Activated CD4-positive, CD25-positive, alpha-beta regulatory T cell (primary cell): ENCODE measurements around the gene MTCL1.

Source experiments
- DNase-seq, 4 experiments: peaks; one replicate each; lab custom pipeline; 2025; lab: John Stamatoyannopoulos, UW

The MTCL1 gene

DNA sequence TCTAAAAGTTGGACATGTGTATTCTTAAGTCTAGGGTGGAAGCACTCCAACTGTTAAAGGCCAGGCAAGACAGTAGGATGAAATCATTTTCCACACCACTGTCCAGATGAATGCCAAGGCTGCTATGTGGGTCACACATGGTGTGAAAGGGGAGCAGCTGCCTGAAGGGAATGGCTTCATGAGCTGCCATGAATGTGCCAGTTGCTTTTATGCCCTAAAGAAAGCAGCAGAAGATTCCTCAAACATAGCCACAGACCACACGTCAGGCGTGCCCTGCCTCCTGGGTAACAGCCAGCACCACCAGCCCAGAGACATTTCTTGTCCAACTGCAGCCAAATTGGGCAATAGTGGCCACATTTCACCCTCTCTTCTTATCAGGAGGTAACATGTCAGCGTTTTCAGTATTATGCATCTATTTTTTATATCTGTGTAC, 130.2 kb downstream of the MTCL1 start:
- DNase-seq = no peak

DNA sequence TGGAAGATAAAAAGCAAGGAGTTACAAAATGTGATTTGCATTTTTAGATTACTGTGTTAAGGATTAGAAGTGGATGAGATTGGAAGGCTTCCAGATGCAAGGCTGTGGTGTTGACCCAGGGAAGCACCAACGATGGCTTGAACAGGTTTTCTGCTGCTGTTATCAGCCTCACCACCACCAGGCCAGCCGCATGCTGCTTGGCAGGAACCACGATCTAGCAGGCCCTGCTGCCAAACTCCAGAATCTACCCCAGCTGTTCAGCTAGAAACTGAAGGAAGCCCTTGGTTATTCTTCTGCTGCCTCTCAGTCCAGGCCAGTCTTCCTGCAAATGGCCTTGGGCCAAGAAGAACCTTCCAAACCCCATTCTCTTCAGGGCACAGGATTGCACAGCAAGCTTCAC, 133.9 kb downstream of the MTCL1 start:
- no peak for DNase-seq

DNA sequence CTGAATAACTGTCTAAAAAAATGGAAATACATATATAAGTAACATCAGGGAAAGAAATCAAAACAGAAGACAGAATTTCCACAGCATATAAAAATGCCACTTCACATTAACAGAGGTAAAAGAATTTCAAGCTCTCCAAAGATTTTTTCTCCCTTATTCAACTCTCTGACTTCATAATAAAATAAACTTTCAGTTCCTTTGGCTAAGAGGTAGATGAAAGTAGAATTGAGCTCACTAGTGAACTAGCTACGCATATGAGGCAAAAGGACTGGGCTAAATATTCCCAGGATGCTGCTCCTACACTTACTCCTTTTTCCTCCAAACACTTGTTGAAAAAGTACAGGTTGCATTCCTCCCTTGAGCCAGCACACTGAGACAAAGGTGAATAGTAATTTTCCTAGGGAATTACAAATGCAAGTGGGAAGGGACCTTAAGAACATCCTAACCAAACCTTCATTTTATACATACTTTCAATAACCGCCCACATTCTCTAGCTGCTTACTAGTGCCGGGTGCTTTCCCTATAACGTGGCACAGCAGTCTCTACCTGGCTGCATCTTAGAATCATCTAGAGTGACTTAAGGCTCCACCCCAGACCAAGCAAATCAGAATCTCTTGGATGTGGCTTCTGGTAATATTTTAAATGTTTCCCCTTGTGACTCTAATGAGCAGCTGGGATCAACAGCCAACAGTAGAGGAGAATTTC, 136.6 kb downstream of the MTCL1 start:
- no peak for DNase-seq

DNA sequence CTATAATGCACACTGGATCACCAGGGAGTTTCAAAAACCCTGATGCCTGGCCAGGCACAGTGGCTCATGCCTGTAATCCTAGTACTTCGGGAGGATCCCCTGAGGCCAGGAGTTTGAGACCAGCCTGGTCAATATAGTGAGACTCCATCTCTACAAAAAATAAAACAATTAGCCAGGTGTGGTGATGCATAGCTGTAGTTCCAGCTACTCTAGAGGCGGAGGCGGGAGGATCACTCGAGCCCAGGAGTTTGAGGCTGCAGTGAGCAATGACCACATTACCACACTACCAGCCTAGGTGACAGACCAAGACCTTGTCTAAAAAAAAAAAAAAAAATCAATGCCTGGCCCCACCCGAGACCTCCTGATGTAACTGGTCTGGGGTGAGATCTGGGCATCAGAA, 137.2 kb downstream of the MTCL1 start:
- DNase-seq = no peak

DNA sequence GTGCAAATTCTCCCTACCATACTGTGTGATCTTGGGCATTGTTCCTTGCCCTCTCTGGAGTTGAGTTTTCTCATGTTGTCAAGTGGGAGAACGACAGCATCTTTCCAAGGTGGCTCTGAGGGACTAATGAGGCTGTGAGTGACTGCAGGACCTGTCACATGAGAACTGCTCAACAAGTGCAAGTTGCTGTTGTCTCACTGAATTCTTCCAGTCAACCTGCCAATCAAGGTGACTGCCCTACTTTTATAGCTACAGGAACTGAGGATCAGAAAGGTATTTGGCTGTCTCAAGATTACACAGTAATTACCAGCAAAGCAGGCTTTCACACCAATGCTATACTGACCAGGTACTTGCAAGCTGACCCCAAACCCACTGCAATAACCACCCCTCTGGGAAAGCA, 137.6 kb downstream of the MTCL1 start:
- DNase-seq = no peak

DNA sequence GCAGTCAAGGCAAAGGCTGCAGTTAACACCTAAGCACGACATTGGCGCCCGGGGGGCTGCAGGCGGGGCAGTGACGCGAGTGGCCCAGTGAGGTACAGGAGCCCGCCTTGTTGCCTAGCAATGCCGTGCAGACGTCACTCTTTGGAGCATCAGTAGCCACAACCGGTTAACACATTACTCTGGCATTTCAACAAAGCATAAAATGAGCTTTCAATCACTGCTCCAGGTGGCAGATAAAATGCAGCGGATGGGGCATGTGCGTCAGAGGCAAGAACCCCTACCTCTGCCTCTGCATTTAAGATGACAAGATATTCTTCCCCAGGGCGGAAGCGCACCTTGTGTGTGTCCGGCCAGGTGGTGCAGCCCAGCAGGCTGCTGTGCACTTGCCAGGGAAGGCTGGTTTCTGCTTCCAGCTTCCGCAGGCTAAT, 139.4 kb downstream of the MTCL1 start:
- no peak for DNase-seq

DNA sequence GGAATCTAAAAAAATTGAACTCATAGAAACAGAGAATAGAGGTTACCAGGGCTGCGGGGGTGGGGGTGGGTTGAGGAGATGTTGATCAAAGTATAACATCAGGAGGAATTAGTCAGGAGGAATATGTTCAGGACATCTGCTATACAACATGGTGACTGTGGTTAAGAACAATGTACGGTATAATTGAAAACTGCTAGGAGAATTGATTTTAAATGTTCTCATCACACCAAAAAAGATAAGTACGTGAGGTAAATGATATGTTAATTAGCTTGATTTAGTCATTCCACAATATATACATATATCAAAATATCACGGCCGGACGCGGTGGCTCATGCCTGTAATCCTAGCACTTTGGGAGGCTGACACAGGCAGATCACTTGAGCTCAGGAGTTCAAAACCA, 140.2 kb downstream of the MTCL1 start:
- DNase-seq = no peak

DNA sequence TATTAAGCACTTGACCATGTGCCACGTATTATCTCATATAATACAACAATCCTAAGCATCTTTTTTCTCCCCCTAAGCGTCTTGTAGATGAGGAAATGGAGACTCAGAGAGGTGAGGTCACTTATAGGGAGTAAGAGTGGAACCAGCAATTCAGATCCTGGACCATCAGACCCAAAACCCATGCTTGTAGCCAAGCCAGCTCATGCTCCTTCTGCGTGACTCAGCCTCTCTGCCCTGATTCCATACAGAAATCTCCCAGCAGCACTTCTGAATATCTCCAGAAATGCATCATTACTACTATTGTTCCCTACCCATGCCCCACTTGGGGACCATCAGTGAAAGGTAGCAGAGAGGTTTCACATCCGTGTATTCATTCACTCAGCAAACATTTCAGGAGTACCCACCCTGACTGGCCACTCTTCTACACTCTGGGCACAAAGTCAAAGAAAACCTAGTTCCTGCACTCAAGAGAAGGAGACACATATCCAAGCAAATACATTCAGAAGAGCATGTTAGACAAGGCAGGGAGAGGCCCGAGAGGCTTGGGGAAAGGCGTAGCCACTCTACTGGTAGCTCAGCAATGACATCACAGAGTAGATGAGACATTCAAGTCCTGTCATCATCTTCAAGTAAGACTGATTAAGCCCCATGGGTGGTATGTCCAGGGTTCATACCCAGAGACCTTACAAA, 141.9 kb downstream of the MTCL1 start:
- no peak for DNase-seq

DNA sequence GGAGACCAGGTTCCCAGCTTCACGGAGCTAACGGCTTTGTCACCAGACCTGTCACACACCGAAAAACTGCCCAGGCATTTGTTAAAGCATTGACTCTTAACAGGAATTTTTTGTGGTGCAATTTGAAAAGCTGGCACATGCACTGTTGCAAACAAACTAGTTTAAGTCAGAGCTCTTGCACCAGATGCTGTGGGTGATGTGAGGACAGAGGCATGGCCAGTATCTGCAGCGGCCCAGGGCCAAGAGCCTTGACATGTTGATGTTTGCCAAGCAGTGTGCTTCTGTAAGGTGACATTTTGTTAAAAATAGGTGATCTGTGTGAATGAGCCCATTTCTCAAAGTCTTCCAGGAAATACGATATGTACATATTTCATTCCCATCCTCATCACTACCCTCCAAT, 142.5 kb downstream of the MTCL1 start:
- DNase-seq = no peak

DNA sequence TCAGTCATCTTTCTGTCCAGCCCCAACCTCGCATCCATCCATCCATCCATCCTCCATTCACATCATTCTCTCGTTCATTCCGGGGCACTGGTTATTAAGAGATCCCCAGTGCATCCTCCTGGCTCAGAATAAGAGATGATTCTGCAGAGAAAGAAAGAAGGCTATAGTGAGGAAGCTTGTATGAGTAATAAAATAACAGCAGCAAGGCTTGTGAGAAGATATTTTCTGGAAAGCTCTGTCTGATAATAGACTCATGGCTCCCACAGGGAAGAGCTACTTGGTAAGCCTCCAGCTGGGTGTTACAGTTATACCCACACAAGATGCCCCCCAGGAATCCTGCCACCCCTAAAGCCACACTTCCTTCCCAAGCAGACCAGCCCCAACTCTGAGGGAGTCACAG, 143.2 kb downstream of the MTCL1 start:
- DNase-seq = no peak

DNA sequence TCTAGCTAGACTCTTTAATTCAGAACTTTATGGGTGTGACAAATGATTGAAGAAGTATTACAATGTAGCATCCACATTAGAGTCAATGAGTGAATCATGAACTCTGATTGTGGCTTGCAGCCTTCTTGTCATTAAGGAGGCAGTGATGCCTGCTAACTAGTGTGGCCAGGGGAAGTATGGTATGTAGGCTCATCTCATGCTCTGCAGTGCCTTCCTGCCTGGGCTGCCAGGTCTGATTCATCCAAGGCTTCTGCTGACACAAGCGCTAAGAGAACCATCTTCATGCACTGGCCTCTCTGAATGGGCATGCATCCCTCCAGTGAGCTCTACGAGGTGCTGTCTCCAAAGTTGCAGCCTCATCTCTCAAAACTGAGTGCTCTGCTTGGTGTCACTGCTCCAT, 144.3 kb downstream of the MTCL1 start:
- DNase-seq = no peak

DNA sequence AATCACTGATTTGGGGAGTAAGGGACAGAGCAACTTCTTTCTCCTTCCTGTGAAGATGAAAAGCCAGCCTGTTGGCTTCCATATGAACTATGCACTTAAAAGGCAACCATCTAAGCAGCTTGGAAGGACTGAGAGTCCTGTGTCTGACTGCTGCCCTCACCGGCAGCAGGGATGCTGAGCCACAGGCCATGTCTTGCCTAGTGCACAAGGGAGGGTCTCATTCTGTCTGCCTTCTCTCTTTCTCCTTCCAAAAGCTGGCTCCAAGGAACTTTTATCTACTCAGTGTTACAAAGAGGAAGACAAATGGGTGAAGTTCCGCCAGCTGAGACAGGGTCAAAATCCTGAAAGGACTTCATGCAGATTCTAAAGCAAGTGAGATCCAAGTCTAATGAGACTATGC, 146.3 kb downstream of the MTCL1 start:
- DNase-seq = no peak

DNA sequence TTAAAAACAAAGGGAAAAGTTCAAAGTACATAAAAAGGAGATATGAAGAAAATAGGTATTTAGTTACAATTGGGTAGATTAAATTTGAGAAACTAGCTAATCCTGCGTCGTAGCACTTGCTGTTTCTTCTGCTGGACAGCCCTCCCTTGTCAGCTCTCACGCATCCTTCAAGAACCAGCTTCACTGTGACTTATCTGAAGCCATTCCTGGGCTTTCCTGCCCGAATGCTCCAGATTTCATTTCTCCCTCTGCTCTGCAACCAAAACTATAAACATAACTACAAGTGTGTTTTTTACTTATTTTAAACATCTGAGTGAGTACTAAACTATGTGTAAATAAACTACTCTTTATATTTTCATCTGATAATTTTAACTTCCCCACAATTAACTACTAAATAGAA, 149.2 kb downstream of the MTCL1 start:
- DNase-seq = no peak

DNA sequence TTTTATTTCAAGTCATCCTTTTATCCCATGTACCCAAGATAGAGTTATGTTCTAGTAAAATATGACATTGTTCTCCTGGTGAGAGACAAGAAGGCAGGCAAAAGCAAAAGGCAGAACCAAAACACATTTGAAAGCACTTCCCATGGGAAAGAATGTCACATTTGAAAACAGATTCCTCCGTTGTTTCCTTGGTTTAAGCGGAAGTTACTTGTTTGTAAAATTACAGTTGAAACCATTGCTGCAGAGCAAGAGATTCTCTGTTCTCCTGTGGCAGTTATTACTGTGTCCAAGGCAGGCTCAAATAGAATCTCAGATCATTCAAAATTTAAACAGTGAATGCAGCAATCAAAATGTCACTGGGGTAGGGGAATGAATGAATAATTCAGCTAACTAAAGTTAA, 149.6 kb downstream of the MTCL1 start:
- no peak for DNase-seq

DNA sequence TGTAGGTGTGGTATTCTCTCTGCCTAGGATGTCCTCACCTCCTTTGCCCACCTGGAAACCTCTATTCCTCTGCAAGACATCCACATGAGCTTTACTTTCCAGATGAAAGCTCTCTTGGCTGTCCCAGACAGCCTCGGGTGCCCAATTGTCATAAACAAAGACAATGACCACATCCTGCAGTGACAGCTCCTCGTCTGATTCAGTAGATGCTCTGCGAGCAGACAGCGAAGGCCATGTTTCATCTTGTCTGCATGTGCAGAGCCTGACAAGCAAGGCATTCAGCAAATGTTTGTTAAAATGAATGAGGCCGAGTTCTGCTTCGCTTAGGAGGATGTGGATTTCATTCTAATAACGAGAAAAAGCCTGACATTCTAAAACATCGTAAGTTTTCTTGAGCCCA, 150.9 kb downstream of the MTCL1 start:
- no peak for DNase-seq

DNA sequence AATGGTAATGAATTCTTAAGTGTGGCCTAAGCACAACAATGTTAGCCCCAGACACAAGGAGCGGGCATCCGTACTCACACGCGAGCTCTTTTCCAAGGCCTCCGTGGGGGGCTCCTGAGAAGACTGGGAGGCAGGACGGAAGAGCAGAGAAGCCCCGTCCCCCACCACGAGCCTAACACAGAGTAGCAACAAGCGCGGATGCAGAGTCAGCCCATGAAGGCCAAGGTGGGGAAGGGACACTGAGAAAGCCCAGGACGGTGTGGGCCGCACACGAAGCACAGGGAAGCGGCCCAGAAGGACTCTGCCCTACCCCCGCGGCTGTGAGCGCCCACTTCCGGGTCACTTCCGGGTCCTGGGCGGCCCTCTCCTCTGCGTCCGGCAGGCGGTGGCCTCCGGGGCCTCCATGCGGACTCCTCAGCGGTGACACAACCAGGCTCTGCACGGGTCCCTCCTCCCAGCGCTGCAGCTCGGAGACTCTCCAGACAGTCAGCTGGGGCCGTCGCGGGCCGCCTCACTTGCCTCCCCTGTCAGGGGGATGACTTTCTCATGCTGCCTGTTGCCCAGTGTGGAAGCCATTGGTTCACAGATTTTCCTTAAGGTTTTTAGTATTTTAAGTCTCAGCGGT, 151.5 kb downstream of the MTCL1 start:
- DNase-seq = no peak

DNA sequence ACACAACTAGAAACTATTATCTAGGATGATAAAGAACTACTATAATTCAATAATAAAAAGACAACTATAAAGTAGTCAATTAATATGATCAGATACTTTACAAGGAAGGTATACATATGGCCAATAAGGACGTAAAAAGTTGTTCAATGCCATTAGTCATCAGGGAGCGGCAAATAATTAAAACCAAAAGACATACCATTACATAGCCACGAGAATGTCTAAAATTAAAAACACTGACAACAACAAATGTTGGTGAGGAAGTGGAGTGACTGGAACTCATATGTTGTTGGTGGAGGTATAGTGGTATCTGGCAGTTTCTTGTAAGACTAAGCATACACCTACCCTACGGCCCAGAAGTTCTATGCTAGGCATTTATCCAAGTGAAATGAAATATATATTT, 152.4 kb downstream of the MTCL1 start:
- no peak for DNase-seq

DNA sequence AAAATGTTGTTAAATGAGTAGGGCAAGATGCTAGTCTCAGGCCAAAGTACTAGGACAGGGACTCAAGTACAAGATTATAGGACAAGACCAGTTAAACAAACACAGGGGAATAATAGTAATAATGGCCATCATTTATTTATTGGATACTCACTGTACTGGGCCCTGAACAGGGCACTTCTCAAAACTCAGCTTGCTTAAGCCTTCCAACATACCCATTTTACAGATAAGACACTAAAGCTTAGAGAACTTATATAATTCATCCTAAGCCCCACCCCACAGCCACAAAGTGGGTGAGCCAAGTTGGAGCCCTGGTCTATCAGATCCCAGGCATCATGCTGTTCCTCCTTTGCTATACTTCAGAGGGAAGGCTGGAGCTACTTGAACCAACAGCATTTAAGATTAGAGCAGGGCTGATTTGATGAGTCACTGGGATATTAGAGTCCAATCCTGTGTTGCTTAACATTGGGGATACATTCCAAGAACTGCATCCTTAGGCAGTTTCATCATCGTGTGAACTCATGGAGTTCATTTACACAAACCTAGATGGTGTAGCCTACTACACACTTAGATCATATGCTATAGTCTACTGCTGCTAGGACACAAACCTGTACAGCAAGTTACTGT, 153.6 kb downstream of the MTCL1 start:
- no peak for DNase-seq

DNA sequence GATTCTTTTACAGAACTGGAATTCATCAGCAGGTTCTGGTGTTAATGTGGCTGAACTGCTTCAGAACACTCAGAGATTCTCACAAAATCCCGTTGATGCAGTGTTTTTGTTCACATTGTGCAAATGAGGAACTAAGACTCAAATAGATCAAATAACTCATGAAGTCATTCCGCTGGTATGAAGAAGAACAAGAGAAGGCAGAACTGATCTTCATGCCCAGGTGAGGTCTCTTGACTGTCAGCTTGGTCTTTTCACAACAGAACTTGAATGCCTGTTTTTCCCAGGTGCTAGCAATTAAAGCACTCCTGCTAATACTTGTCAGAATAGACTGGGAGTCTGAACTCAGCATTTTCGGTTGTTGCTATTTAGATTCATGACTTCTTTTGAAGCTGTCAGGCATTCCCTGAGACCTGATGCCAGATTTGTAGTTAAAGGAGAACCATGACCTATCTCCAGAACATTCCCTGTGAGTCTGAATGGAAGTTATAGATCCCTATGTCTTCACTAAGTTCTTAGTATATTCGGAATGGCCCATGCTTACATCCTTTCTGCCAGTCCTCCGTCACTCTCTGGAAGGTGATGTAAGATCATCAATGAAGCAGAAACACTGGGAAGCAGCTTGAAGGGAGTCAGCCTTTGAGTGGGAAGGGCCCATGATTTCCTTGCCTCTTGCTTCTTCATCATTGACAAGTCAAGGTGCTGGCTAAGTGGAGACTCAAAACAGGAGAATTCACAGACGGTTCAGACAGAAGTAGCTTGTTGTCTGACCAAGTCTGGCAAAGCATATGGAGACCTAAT, 155.7 kb downstream of the MTCL1 start:
- no peak for DNase-seq

DNA sequence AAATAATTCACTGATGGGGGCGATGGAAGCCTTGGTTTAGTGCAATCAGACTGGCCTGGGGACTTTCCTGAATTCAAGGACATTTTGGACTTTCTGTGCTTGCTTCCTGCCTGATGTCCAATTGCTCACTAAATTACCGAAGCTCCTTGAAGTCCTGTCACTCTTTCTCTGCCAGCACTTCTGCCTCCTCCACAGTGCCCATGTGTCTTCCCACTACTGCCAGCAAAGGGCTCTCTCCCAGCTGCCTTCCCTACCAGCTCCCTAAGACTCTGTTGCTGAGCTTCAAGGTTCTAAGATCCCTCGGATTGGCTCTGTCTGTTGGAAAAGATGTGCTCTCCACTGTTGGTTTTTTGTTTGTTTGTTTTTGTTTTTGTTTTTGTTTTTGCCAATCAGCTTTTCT, 158.1 kb downstream of the MTCL1 start:
- DNase-seq = no peak

DNA sequence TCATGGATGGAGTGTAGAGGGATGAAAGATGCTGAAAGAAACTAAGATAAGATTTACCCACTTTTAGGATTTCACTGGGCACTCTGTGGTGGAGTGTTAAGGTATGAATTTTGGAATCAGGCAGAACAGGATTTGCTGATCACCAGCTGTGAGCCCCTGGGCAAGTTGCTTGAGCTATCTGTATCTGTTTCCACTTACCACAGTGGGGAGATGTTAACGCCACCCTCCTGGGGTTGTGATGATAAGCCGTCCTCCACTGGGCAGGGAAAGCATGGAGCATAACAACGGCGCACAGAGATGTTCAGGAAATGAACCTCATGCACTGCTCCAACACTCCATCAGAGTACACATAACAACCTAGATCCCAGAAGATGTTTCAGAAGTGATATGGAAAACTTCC, 160.6 kb downstream of the MTCL1 start:
- no peak for DNase-seq

DNA sequence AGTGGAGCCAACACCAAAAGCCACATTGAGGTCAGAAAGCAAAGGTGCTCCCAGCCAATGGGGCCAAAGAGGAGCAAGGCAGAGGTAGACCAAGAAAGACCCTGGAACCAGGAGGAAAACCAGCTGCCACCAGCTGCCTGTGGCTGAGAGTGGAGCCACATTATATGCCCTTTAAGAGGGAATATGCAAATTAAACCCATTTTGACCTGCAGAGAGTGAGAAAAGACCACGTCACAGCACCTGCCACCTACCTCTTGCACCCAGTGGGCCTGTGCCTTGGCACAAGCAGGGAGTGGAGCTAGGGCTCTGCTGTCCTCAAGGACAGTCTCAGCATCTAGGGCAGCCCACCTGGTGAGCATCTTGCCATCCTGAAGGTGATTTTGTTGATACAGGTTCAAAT, 161.3 kb downstream of the MTCL1 start:
- no peak for DNase-seq
